ENCODE data around the gene REPS2.

Gene REPS2

DNA sequence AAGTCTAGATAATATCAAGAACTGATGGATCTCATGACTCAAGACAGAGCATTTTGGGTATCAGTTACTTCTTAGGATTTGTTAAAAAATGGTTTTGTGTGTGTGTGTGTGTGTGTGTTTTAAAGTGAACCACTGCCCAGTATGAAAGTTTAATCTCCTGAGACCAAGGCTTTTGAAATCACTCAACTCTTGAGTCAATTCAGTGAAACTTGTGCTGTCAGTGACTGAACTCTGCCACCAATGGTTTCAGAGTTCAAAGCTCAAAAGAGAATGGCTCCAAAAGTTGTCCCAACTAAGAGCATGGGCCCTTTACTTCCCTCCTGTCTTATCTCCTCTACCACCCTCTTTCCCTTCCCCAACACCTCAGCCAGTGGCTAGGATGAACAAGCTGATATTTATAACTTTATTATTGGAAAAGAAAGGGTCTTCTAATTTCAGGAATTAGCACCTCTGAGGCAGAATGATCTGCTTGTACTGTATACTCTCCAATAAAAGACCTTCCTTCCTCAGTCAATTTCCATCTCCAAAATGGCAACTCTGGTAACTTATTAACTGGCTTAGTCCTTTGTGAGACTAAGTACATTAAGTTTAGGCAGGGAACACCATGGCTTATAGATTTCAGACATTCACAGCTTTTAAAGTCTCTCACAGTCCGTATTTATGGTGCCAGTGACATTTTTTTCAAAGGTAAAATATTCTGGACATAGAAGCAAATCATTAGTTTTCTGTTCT is 152.2 kb downstream of the REPS2 start:
- DNase-seq = no peak

DNA sequence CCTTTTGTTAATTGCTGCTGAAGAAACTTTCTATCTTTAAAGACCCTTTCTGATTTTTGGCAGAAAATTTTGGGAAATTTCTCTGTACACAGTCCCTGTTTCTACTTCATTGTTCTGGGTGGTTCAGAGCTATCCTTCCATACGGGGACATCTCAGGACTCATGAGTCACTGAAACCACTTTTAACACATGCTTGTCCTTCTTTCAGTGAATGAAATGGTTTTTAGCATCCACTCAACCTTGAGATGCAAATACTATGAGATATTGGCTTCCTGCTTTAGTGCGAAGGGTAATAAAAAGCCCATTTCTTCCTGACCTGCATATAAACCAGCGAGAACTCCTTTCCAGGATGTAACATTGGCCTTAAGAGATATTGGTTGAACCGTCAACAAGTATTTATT is 158.0 kb downstream of the REPS2 start:
- no peak for DNase-seq

DNA sequence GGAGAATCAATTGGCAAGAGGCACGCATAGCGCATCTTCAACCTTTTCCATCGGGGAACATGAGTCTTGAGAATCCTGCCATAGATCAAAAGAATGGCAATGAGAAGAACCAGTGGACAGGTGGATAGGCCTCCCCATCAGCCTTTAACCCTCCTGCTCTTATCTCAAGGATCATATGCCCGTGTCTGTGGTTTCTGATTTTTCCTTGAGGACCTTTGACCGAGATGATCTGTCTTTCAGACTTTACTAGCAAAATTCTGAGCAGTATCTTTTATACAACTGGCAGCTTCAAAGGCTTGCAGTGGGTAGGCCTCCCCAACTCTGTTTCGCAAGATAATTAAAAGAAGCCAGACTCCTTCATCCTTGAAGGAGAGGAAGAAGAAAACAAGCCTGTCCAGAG is 174.4 kb downstream of the REPS2 start:
- DNase-seq = no peak

DNA sequence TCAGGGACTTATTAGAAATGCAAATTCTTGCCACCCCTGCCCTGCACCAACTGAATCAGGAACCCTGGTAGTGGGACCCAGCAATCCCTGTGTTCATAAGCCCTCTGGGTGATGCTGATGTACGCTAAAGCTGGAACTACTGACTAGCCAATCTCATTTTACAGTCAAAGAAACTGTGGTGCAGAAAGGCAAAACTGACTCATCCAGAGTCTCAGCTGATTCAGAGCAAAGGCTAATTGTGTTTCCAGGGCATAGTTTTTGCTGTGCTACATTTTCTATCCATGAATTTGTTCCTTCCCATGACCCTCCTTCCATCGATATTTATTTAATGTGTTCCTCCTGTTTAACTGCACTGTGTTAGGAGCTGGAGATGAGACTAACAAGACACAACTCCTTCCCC is 207.5 kb downstream of the REPS2 start:
- DNase-seq = no peak

DNA sequence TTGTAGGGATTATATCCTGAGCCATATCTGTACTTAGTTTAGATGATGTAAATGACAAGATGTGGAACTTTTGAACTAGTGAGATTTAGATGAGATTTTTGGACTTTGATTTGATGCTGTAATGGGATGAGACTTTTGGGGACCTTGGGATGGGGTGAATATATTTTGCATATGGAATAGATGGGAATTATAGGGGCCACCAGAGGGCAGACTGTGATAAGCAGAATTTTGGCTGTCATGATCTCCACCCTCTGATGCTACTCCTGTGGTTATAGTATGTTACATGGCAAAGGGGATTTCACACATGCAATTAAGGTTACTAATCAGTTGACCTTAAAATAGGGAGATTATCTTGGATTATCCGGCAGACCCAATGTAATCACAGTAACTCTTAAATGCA is 214.5 kb downstream of the REPS2 start:
- no peak for DNase-seq

DNA sequence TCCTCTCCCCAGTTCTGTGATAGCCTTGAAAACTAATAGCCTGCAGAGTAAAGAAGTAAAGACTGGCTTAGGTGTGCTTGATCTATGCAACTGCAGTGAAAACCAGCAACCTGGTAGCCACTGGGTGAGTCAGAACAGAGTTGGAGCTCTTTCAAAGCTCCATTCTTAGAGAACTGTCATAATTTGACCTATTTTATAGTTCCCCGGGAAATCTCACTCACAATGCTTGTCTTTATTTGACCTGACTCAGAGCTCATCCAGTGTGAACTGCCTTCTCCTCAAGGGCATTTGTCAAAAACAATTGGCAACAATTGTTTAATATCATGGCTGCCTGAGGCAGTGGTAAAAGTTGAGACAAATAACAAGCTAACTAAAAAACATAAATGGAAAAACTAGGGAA is 215.5 kb downstream of the REPS2 start:
- no peak for DNase-seq

DNA sequence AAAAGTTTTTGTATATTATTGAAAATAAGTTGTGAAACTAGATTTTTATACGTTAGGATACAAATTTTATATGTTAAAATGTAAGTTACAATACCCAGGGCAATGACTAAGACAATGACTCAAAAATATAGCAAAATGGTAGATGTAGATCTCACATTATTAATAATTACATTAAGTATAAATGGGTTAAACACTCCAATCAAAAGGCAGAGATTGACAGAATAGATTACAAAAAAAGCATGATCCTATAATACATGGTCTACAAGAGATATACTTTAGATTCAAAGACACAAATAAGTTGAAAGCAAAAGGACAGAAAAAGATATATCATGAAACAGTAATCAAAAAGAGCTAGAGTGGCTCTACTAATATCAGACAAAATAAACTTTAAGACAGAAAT is 217.6 kb downstream of the REPS2 start:
- no peak for DNase-seq

DNA sequence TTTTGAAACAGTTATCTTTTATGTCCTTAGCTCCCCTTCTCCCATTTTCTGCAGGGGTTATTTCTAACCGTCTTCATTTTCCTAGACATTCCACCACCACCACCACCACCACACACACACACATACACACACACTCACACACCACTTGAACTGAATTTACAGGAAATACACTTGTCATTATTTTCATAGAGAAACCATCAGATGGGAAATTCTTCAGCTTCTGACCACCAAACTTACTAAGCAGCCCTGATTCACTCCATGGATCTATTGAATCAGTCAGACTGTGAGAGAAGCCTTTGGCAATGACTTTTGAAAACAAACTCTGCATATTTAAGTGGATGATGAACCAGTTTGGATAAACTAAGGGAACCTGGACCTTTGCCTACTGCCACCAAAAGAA is 218.5 kb downstream of the REPS2 start:
- no peak for DNase-seq

DNA sequence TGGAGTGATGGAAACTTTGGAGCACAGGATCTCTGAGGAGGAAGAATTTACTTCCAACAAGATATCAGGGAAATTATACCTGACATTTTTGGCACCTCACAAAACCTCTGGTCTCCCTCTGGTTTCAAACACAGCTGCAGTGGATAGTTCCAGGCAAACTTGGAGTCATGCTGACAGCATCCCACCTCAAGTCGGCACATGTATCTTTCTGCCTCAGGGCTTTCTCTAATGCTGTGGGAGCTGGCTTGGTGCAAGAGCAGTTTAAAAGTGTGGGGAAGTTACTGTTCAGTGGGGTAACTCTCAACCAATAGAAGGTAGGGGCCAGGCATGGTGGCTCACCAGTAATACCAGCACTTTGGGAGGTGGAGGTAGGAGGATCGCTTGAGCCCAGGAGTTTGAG is 221.5 kb downstream of the REPS2 start:
- DNase-seq = no peak

DNA sequence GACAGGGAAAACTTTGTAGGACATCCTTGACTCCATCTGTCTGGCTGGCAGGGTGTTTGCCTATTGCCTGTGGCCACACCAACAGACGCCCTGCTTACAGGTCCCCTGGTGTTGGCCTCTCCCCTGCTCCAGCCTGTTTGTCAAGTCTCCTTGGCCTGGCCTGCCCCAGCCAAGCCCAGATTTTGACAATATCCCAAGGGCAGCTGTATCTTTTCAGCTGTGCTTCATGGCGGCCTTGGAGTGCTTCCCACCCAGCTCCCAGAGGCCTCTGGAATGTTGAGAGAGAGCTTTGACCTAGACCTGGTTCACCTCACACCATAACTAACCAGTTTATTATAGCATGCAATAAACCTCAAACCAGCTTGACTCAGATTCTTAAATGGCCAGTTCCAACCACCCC is 224.5 kb downstream of the REPS2 start:
- no peak for DNase-seq

DNA sequence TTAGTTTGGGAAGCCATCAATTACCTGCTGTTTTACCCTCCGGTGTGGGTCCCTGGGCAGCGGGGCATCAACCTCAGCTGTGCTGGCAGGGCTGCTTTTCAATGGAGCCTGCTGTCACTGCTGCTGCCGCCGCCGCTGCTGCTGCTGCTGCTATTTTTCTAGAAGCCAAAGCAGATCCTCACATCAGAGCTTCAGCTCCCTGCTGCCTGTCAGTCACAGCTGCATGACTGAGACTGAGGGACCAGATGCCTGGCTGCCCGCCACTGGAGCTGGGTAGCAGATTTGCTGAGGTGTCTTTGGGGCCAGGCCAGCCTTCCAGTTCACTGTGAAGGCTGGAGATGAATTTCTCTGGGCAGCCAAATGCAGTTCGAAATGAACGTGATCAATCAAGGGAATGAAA is 228.2 kb downstream of the REPS2 start:
- no peak for DNase-seq

DNA sequence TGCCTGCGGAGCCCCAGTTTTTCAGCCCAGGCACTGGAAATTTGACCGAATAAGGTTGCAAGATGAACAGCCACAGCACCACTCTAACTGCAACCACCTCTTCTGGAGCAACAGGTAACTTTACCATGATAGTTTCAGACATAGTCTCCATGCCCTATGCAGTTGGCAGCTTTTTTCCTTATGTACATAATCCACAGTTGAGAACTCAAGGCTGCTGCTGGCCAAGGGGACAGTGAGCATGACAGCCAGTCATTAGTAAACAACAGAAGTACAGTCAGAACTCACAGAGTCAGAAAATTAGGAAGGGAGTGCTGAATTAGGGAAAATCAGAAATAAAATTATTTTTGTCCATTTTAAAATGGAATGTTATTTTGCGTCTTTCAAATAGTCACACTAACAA is 235.9 kb downstream of the REPS2 start:
- no peak for DNase-seq

DNA sequence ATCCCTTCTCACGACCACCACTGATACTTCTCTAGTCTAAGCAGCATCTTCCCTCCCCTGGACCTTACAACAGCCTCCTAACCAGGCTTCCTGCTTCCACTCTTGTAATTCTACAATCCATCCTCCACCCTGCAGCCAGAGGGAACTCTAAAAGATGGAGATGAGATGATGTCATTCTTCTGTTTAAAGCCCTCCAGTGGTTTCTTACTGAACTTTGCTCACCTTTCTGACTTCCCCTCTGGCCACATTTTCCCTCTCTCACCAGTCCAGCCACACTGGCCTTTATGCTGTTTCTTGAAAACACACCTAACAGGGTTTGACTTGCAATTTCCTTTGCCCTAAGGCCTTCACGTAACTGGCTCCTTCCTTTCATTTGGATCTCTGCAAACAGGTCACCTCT is 237.1 kb downstream of the REPS2 start:
- no peak for DNase-seq

DNA sequence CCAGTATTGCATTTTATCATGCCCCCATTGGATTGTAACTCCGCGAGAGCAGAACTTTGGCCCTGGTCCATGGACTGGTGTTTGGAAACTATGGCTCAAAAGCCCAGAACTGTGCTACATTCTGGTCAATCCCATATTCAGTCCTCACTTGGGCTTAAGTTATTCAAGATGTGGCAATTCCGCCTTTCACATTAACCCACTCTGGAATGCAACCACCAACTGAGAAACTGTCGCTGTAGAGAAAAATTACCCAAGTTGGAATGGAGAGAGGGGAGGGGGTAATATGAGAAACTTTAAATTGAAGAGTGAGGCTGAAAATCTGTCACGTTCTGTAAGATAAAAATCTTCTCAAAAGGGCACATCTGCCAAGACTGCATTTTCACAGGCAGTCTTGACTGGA is 239.0 kb downstream of the REPS2 start:
- DNase-seq = no peak

DNA sequence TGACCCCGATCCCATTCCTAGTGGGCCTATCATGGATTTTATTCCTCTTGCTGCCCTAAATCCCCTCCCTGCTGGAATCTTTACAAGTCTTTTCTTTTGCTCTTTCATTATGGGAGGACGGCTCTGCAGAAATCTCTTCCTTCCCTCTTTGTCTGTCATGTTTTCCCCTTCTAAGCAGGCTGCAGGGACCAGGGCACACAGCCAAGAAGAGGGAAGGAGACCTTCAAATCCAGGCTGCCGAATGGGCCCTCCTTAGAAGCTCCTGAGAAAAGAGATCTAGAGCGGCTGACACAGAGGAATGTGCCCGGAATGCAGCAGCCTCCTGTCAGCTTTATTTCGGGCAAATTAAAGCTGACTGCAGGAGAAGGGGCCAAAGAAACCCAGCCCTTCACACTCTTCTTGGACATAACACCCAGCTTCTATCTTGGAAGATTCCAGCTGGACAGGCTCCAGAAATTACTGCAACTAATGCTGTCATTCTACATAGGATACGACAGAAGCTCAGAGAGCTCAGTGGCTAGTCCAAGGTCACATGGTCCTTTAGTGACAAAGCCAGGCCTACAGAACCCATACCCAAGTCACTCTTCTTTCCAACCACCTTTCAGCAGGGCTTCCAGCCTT is 240.8 kb downstream of the REPS2 start:
- no peak for DNase-seq

DNA sequence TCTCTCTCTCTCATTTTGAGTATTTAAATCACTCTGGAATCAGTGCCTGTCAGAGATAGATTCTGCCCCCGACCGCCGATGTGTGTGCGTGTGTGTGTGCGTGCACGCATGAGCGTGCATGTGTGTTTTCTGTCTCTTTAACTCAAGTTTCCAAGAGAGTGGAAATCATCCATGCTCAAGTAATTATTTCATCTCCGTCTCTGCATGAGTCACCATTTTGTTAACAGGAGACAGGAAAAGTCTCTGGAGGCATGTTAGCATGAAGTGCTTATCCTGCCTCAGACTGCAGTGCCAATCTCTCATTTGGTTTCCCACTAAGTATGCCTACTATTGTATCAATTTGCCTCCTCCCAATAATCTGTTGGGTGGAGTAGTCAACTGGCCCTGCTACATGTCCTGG is 245.6 kb downstream of the REPS2 start:
- DNase-seq = no peak

All from CD4-positive, alpha-beta T cell treated with Interleukin-17A for 4 hours (primary cell).